Astrocyte of the cerebellum (primary cell): ENCODE data around the gene CCDC159.
"Not testable (repeated sequence)": the region's sequence is repeated elsewhere in the genome, so short reads cannot be mapped to it uniquely, and the experiment has no call there.

Source experiments
- DNase-seq: peaks from one replicate; pipeline ENCODE4 v3.0.0-alpha.2; 2011; ENCODE audit warnings: low read depth
- H3K4me3 ChIP-seq: 2 replicates; pipeline ENCODE4 v1.5.1; 2011; ENCODE audit warnings: mild to moderate bottlenecking, low read depth, low read length, moderate library complexity
- in situ Hi-C: cut with HindIII; loops from 2 replicates; pipeline ENCODE4 v1.10.0; 2017; ENCODE audit warnings: low sequenced_read_pairs
- TF ChIP-seq, protein P1 (sequence below): IDR thresholded peaks from 2 replicates; pipeline ENCODE4 v1.5.1; 2012; ENCODE audit warnings: low read length, low read depth, moderate library complexity, mild to moderate bottlenecking; ENCODE audit errors: missing control alignments

Gene CCDC159

DNA sequence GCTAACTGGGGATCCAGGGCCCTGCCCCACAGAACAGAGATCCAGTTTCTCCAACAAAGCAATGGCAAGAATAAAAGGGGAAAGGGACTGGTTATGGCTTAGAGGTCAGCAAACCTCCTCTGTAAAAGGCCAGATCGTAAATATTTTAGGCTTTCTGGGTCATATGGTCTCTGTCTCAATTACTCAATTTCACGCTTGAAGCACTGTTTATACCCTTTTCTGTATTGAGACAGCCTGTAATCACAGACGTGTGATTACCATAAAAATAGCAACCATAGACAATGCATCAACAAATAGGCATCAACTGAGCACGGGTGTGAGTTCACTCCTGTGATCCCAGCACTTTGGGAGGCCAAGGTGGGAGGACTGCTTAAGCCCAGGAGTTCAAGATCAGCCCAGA, 16.2 kb upstream of the CCDC159 start:
- no peak for DNase-seq
- in situ Hi-C loops: no loop called here
- no peak overlapping the region for H3K4me3 ChIP-seq
- TF ChIP-seq, protein P1, sequence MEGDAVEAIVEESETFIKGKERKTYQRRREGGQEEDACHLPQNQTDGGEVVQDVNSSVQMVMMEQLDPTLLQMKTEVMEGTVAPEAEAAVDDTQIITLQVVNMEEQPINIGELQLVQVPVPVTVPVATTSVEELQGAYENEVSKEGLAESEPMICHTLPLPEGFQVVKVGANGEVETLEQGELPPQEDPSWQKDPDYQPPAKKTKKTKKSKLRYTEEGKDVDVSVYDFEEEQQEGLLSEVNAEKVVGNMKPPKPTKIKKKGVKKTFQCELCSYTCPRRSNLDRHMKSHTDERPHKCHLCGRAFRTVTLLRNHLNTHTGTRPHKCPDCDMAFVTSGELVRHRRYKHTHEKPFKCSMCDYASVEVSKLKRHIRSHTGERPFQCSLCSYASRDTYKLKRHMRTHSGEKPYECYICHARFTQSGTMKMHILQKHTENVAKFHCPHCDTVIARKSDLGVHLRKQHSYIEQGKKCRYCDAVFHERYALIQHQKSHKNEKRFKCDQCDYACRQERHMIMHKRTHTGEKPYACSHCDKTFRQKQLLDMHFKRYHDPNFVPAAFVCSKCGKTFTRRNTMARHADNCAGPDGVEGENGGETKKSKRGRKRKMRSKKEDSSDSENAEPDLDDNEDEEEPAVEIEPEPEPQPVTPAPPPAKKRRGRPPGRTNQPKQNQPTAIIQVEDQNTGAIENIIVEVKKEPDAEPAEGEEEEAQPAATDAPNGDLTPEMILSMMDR: no peak

DNA sequence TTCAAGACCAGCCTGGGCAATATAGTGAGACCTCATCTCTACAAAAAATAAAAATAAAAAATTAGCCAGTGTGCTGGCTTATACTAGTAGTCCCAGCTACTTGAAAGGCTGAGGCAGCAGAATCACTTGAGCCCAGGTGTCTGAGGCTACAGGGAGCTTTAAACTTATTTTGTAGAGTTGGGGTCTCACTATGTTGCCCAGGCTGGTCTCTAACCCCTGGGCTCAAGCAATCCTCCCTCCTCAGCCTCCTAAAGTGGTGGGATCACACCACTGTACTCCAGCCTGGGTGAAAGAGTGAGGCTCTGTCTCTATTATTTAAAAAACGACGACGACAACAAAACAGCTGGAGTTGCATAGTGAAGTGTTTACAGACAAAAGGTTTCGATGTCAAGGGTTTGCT, 14.8 kb upstream of the CCDC159 start:
- in situ Hi-C loops: no loop called here
- TF ChIP-seq, protein P1: no peak
- no peak overlapping the region for H3K4me3 ChIP-seq
- no peak for DNase-seq

DNA sequence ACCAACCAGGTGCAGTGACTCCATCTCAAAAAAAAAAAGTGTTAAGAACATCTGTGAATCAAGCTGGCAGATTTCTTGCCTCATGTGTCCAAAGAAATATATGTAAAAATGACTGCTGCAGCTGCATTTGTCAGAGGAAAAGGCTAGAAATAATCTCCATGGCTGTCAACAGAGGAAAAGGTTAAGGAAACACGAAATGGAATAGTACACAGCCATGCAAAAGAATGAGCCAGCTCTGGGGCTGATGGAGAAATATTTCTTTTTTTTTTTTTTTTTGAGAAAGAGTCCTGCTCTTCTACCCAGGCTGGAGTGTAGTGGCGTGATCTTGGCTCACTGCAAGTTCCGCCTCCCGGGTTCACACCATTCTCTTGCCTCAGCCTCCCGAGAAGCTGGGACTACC, 13.5 kb upstream of the CCDC159 start:
- in situ Hi-C loops: no loop called here
- DNase-seq: no peak

DNA sequence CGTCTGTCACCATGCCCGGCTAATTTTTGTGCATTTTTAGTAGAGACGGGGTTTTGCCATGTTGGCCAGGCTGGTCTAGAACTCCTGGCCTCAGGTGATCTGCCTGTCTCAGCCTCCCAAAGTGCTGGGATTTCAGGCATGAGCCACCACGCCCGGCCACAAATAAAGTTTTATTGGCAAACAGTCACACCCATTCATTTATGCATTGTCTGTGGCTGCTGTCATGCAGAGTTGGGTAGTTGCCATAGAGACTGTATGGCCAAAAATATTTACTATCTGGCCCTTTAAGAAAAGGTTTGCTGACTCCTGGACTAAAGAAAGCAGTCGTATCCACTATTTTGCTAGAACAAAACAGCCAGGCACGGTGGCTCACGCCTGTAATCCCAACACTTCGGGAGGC, 12.5 kb upstream of the CCDC159 start:
- DNase-seq, H3K4me3 ChIP-seq, in situ Hi-C loops: not testable (repeated sequence)

More for the DNA sequence above, 13.5 kb upstream of the CCDC159 start:
- TF ChIP-seq, protein P1: no peak
- H3K4me3 ChIP-seq: no peak overlapping the region

DNA sequence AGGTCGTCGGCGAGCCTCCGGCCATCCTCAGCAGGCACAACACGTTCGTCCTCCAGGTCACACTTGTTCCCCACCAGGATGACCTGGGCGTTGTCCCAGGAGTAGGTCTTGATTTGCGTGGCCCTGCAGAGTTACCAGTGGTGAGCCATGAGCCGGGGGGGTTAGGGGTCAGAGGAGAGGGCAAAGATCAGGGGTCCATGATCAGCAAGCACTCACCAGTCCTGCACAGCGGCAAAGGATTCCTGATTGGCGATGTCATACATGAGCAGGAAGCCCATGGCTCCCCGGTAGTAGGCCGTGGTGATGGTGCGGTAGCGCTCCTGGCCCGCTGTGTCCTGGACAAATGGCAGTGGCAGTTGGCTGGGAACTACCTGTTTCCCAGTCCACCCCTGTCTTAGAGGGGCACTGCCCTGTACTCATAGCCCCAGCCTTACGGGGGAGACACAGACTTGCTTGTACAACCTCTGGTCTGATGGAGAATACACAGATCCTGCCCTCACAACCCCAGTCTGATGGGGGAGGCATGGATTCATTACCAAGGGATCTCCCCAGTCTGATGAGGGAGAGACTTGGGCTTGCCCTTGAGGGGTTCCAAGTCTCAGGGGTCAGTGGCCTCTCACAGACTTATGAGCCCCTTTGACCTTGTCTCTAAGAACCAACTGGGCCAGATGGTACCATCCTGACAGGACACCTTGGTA, 10.7 kb upstream of the CCDC159 start:
- no peak overlapping the region for H3K4me3 ChIP-seq
- DNase-seq: no peak
- in situ Hi-C loops: no loop called here
- TF ChIP-seq, protein P1: no peak

DNA sequence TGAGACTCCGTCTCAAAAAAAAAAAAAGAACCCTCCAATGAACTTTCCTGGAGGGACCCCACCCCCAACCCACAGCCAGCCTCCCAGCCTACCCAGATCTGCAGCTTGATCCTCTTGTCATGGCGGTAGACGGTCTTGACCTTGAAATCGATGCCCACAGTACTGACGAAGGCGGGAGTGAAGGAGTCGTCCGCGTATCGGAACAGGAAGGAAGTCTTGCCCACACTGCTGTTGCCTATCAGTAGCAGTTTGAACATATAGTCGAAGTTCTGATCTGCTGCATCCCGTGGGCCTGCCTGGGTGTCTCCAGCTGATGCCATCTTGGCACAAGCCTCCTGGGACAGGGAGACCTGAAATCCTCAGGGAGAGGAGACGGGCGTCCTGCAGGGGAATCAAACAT, 9.2 kb upstream of the CCDC159 start:
- in situ Hi-C loops: no loop called here
- no peak for DNase-seq
- no peak overlapping the region for H3K4me3 ChIP-seq
- TF ChIP-seq, protein P1: no peak

DNA sequence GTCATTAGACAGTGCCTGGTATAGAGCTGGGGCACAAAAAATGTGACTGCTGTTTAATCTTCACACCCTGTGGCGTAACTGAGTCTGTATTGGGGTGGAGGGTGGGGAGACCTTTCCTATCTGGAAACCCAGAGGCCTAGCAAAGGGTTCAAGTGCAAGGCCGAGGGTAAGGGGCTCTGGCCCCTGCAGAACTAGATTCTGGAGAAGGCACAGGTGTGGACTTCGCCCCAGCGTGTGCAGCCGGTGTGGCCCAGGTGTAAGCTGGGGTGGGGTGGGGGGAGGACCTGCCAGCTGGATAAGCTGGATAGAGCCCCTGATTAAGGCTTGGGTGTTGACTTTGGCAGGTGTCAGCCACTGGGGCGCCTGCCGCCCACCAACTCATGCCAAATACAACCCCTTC, 8.2 kb upstream of the CCDC159 start:
- DNase-seq: no peak
- H3K4me3 ChIP-seq: no peak overlapping the region
- TF ChIP-seq, protein P1: no peak
- in situ Hi-C loops: no loop called here
